ENCODE results near the gene FAM117A. TPM values are rescaled to one million over a fixed set of nuclear protein-coding genes. Genes with fewer than 3 reads are reported as not detected.

Gene FAM117A
- total and polyA plus RNA-seq, 3 donors from 2014 or later = 30.2 to 67.3 (median 38.1) TPM

DNA sequence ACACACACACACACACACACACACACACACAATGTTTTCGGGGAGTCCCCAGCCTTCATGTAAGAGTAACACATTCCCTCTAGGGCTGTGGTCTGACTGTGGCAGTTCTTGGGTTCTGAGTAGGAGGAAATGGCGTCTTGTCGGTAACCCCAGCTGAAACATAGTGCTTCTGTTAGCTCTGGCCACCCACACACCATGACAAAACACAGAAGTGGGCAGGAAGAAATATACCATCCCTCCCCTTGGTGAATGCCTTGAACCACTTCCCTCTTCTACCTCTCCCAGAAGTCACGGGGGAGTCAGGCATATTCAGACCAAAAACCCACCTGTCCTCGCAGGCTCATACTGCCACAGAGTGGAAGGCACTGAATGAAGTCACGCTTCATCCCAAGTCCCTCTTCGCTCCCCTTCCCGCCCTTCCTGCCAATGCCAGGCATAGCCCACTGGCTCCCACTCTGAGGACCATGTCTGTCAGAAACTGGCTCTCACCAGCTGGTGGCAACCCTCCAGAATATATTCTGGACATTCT, 67.6 kb downstream of the FAM117A start:
- Histone ChIP-seq H3K4me3 (no peak overlapping the region), H3K4me1 (no peaks in the 10 kb centered on the region), H3K27ac (no peak overlapping the region), H3K36me3 (ENCODE audit: low read depth, missing control alignments) (no peaks in the 10 kb centered on the region), H3K9me3 (no peaks in the 10 kb centered on the region), H3K27me3 (no peaks in the 10 kb centered on the region)
- DNase-seq = no peak
- 84 to 85% methylated on average over 8 of the region's 8 CpGs for WGBS, 2 donors
- TF ChIP-seq, protein P1, sequence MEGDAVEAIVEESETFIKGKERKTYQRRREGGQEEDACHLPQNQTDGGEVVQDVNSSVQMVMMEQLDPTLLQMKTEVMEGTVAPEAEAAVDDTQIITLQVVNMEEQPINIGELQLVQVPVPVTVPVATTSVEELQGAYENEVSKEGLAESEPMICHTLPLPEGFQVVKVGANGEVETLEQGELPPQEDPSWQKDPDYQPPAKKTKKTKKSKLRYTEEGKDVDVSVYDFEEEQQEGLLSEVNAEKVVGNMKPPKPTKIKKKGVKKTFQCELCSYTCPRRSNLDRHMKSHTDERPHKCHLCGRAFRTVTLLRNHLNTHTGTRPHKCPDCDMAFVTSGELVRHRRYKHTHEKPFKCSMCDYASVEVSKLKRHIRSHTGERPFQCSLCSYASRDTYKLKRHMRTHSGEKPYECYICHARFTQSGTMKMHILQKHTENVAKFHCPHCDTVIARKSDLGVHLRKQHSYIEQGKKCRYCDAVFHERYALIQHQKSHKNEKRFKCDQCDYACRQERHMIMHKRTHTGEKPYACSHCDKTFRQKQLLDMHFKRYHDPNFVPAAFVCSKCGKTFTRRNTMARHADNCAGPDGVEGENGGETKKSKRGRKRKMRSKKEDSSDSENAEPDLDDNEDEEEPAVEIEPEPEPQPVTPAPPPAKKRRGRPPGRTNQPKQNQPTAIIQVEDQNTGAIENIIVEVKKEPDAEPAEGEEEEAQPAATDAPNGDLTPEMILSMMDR (IDR thresholded peaks at IDR 0.05) = no peak
- TF ChIP-seq POLR2A (IDR thresholded peaks at IDR 0.05) = no peak
- intact Hi-C loops (cut with DNase I; ENCODE audit: low total_unique reads) = no loop called here

DNA sequence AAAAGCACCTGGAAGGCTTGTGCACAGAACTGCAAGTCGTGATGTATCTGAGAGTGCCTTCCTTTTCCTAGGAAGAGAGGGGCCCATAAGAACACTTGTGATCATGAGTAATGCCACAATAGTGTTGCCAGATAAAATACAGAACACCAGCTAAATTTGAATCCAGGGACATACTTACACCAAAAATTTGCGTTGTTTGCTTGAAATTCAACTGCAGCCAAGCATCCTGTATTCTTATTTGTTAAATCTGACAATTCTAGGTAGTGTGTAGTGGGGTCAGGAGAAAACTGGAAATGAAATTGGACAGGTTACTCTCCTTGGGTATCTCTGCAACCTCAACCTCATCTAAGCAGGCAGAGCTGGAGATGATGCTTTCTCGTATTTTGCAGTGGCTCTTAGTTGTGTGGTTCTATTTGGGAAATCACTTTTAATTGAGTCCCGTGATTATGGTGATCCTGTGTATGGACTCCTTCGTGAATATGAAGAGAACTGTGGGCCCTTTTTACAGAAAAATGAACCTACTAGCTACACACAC, 68.2 kb downstream of the FAM117A start:
- intact Hi-C loops (cut with DNase I; ENCODE audit: low total_unique reads) = no loop called here
- no peaks in the 10 kb centered on the region for H3K9me3 ChIP-seq
- H3K4me3 ChIP-seq = no peak overlapping the region
- no peaks in the 10 kb centered on the region for H3K27me3 ChIP-seq
- WGBS, 2 donors = 54% methylated on average over 5 of the region's 5 CpGs
- DNase-seq = no peak
- TF ChIP-seq, protein P1 (IDR thresholded peaks at IDR 0.05) = no peak
- no peak for TF ChIP-seq POLR2A (IDR thresholded peaks at IDR 0.05)
- no peak overlapping the region for H3K27ac ChIP-seq
- no peaks in the 10 kb centered on the region for H3K36me3 ChIP-seq (ENCODE audit: low read depth, missing control alignments)
- peaks cover 2% of the 10 kb centered on the region for H3K4me1 ChIP-seq

DNA sequence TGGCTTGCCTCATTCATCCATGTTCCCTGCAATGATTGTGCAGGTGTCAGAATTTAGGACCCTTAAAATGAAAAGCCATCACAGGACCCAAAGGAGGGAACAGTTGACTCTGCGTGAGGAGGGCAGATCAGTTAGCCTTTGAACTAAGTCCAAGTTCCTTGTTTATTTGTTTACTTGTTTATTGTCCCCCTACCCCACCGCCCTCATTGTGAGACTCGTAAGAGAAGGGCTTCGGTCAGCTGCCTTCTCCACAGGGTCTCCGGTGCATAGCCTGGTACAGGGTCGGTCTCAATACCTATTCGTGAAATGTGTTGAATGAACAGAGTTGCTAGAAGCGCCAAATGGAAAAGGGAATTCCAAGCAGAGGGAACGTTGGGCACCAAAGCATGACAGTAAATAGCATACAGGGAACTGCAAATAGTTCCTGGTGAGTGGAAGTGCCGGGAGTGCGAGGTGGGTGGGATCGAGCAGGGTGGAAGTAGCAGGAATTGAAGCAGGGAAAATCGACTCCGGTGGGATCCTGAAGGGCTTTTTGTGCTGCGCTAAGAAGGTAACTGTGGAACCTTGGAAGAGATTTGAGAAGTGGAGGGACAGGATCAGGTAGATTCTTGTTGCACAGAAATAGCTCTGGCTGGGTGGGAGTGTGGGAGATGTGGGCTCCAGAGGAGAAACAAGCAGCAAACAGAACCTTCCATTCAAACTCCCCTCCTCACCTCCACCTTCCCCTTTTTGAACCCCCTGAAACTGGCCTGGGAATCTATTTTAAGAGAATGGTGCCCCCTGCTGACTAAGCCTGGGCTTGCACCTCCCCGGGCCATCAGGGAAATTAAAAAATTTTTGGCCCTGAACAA, 68.9 kb downstream of the FAM117A start:
- WGBS, 2 donors = 25 to 28% methylated on average over 16 of the region's 16 CpGs

DNA sequence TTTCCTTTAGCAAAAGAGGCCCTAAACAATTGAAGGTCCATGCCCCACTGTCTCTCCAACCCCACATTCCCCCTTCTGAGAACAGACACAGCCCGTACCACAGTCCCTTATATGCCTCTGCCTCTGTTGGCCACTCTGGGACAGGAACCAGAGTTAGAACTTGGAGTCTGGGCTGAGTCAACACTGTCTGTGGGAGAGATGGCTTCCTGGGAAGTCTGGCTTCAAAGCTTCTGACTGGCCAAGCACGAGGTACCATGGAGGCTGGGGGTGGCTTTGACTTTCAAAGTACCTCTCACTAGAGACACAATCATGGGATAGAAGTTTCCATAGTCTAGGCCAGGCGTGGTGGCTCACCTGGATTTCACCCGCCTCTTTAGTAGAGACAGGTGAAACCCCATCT, 71.2 kb downstream of the FAM117A start:
- Histone ChIP-seq H3K27ac (peak overlapping the region; percentile 78 to 89), H3K27me3 (no peaks in the 10 kb centered on the region)

More for the DNA sequence above, 68.9 kb downstream of the FAM117A start:
- Histone ChIP-seq H3K4me3 (no peak overlapping the region), H3K27ac (no peak overlapping the region), H3K4me1 (peaks cover 5% of the 10 kb centered on the region), H3K9me3 (no peaks in the 10 kb centered on the region), H3K36me3 (ENCODE audit: low read depth, missing control alignments) (no peaks in the 10 kb centered on the region), H3K27me3 (no peaks in the 10 kb centered on the region)
- intact Hi-C loops (cut with DNase I; ENCODE audit: low total_unique reads) = loop anchor here (5.0 kb wide), 1 partner anchor 123 kb away; no protein-coding TSS in a partner anchor
- TF ChIP-seq, protein P1 (IDR thresholded peaks at IDR 0.05) = peak; percentile 88 to 93 (median 92)
- TF ChIP-seq POLR2A (IDR thresholded peaks at IDR 0.05) = no peak
- peak; percentile 81 for DNase-seq

More for the DNA sequence above, 71.2 kb downstream of the FAM117A start:
- WGBS, 2 donors = 83 to 100% methylated on average over 4 of the region's 4 CpGs
- TF ChIP-seq POLR2A (IDR thresholded peaks at IDR 0.05) = no peak
- TF ChIP-seq, protein P1 (IDR thresholded peaks at IDR 0.05) = no peak
- no peak for DNase-seq
- intact Hi-C loops (cut with DNase I; ENCODE audit: low total_unique reads) = loop anchor here (5.0 kb wide), 1 partner anchor 120 kb away; no protein-coding TSS in a partner anchor
- Histone ChIP-seq H3K4me3 (no peak overlapping the region), H3K36me3 (ENCODE audit: low read depth, missing control alignments) (no peaks in the 10 kb centered on the region), H3K4me1 (peaks cover 5% of the 10 kb centered on the region), H3K9me3 (no peaks in the 10 kb centered on the region)
